Astrocyte (in vitro differentiated cells and primary cell): Measurements from ENCODE around the gene GRIK1.

Experiments
- EZH2 ChIP-seq: IDR thresholded peaks from 2 replicates; pipeline ENCODE4 v1.6.1; 2012; ENCODE audit warnings: mild to moderate bottlenecking, low read length, inconsistent platforms; ENCODE audit not compliant: insufficient read depth
- TF ChIP-seq, protein P1 (sequence below): IDR thresholded peaks from 2 replicates; pipeline ENCODE4 v1.5.1; 2011; ENCODE audit warnings: low read depth, mild to moderate bottlenecking, inconsistent platforms, low read length, moderate library complexity; ENCODE audit not compliant: insufficient read depth

DNA sequence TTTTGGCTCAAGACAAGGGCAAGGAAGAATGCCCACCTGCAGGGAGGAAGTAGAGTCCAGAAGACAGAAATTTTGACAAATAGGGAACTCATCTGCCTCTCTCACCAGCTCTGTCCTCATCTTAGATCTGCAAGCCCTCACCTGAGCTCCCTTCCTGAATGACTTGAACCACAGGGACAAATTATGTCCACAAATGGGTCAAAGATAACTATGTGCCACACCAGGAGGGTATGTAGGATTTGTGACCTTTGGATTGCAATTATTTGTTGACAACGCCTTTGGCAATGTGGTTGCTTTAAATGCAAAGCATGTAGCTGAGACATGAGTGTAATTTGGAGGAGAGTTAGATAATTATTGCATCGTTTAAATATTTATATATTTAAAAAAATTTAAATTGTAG is 79.5 kb downstream of the GRIK1 start:
- TF ChIP-seq, protein P1, sequence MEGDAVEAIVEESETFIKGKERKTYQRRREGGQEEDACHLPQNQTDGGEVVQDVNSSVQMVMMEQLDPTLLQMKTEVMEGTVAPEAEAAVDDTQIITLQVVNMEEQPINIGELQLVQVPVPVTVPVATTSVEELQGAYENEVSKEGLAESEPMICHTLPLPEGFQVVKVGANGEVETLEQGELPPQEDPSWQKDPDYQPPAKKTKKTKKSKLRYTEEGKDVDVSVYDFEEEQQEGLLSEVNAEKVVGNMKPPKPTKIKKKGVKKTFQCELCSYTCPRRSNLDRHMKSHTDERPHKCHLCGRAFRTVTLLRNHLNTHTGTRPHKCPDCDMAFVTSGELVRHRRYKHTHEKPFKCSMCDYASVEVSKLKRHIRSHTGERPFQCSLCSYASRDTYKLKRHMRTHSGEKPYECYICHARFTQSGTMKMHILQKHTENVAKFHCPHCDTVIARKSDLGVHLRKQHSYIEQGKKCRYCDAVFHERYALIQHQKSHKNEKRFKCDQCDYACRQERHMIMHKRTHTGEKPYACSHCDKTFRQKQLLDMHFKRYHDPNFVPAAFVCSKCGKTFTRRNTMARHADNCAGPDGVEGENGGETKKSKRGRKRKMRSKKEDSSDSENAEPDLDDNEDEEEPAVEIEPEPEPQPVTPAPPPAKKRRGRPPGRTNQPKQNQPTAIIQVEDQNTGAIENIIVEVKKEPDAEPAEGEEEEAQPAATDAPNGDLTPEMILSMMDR, result no peak
- TF ChIP-seq EZH2, result no peak
